Vagina (tissue), 2 donors: ENCODE measurements around the gene SNAPC5. TPM values are rescaled to one million over a fixed set of nuclear protein-coding genes. Genes with fewer than 3 reads are reported as not detected.

Experiments
- DNase-seq, 2 donors: peaks; one replicate each; pipeline ENCODE4 v3.0.0-alpha.2; 2017; ENCODE audit errors: extremely low spot score in 2 of 2
- H3K27ac ChIP-seq: fragments of 200-600 bp; sonication (generic); one replicate; pipeline ENCODE4 v1.5.1; 2019
- H3K27me3 ChIP-seq: fragments of 200-600 bp; sonication (generic); one replicate; pipeline ENCODE4 v1.5.1; 2019
- H3K36me3 ChIP-seq, 2 donors: fragments of 200-600 bp; sonication (generic); one replicate each; pipeline ENCODE4 v1.5.1; 2017 to 2019
- H3K4me1 ChIP-seq: fragments of 200-600 bp; sonication (generic); one replicate; pipeline ENCODE4 v1.5.1; 2019
- H3K4me3 ChIP-seq, 2 donors: fragments of 200-600 bp; sonication (generic); 1 replicate in 1 of 2; 2 replicates in 1 of 2; pipeline ENCODE4 v1.5.1; 2016 to 2019
- H3K9me3 ChIP-seq: fragments of 200-600 bp; sonication (generic); one replicate; pipeline ENCODE4 v1.5.1; 2019
- CTCF ChIP-seq, 3 experiments: fragments of 450-650 bp in 2 of 3; fragments of 200-600 bp in 1 of 3; sonication (generic) in 1 of 3; IDR thresholded peaks; one replicate each; pipeline ENCODE4 v1.5.1; 2017 to 2019; ENCODE audit warnings: antibody characterized with exemption in 3 of 3, mild to moderate bottlenecking in 2 of 3, moderate library complexity in 2 of 3
- POLR2A ChIP-seq, 2 donors: fragments of 450-650 bp; IDR thresholded peaks; one replicate each; pipeline ENCODE4 v1.6.1; 2017; ENCODE audit warnings: antibody characterized with exemption in 2 of 2, mild to moderate bottlenecking in 2 of 2, moderate library complexity in 2 of 2
- POLR2AphosphoS5 ChIP-seq, 2 donors: sonication (generic); formaldehyde crosslinking; IDR thresholded peaks; one replicate each; pipeline ENCODE4 v1.9.0; 2017; ENCODE audit warnings: antibody characterized with exemption in 2 of 2, mild to moderate bottlenecking in 2 of 2, low read depth in 1 of 2; ENCODE audit not compliant: insufficient read depth in 1 of 2
- intact Hi-C: fragments of 100-400 bp; cut with DNase I; formaldehyde crosslinking; loops from one replicate; pipeline ENCODE4 v1.15.1; 2023
- total RNA-seq: library from RNA; depleted of rRNA; stranded (reverse); fragments of >200 nt; gene quantifications from one replicate; pipeline ENCODE4 v1.2.3, GENCODE V29; 2016

Gene SNAPC5
- total RNA-seq, 1 donor from 2014 or later: 27.0 TPM

GRCh38 chr15:66482539-66482938 lies 15.0 kb downstream of the SNAPC5 start:
- peaks cover 0 to 23% of the 10 kb centered on the region in 2 donors for H3K36me3 ChIP-seq
- H3K27ac ChIP-seq: no peak overlapping the region

GRCh38 chr15:66481107-66481856 lies 16.3 kb downstream of the SNAPC5 start:
- intact Hi-C loops: no loop called here
- Histone ChIP-seq H3K27me3 (no peaks in the 10 kb centered on the region), H3K27ac (no peak overlapping the region), H3K4me3 (no peak overlapping the region), H3K9me3 (no peaks in the 10 kb centered on the region), H3K4me1 (no peaks in the 10 kb centered on the region), H3K36me3 (peaks cover 0 to 18% of the 10 kb centered on the region in 2 donors)
- TF ChIP-seq CTCF (IDR thresholded peaks at IDR 0.05) (no peak), POLR2A (IDR thresholded peaks at IDR 0.05) (no peak), POLR2AphosphoS5 (IDR thresholded peaks at IDR 0.05; ENCODE audit: insufficient read depth in 1 of 2, low read depth in 1 of 2) (no peak)
- DNase-seq: no peak

More at GRCh38 chr15:66482539-66482938, 15.0 kb downstream of the SNAPC5 start:
- Histone ChIP-seq H3K4me1 (no peaks in the 10 kb centered on the region), H3K4me3 (no peak overlapping the region), H3K9me3 (no peaks in the 10 kb centered on the region), H3K27me3 (no peaks in the 10 kb centered on the region)
- no peak for DNase-seq
- TF ChIP-seq POLR2AphosphoS5 (IDR thresholded peaks at IDR 0.05; ENCODE audit: insufficient read depth in 1 of 2, low read depth in 1 of 2) (no peak), CTCF (IDR thresholded peaks at IDR 0.05) (no peak), POLR2A (IDR thresholded peaks at IDR 0.05) (no peak)
- intact Hi-C loops: no loop called here

GRCh38 chr15:66480267-66480666 lies 17.3 kb downstream of the SNAPC5 start:
- no peak for DNase-seq

GRCh38 chr15:66477011-66477410 lies 20.6 kb downstream of the SNAPC5 start:
- Histone ChIP-seq H3K36me3 (peaks cover 0 to 5% of the 10 kb centered on the region in 2 donors), H3K9me3 (no peaks in the 10 kb centered on the region), H3K4me3 (no peak overlapping the region), H3K27me3 (no peaks in the 10 kb centered on the region), H3K4me1 (peaks cover 28% of the 10 kb centered on the region), H3K27ac (no peak overlapping the region)
- no peak for TF ChIP-seq POLR2AphosphoS5 (IDR thresholded peaks at IDR 0.05; ENCODE audit: insufficient read depth in 1 of 2, low read depth in 1 of 2)
- no peak for TF ChIP-seq POLR2A (IDR thresholded peaks at IDR 0.05)
- no peak for TF ChIP-seq CTCF (IDR thresholded peaks at IDR 0.05)
- intact Hi-C loops: no loop called here
- DNase-seq: no peak

More at GRCh38 chr15:66480267-66480666, 17.3 kb downstream of the SNAPC5 start:
- Histone ChIP-seq H3K9me3 (no peaks in the 10 kb centered on the region), H3K27ac (no peak overlapping the region), H3K27me3 (no peaks in the 10 kb centered on the region), H3K4me3 (no peak overlapping the region), H3K4me1 (no peaks in the 10 kb centered on the region), H3K36me3 (peaks cover 0 to 15% of the 10 kb centered on the region in 2 donors)
- TF ChIP-seq POLR2A (IDR thresholded peaks at IDR 0.05) (no peak), POLR2AphosphoS5 (IDR thresholded peaks at IDR 0.05; ENCODE audit: insufficient read depth in 1 of 2, low read depth in 1 of 2) (no peak), CTCF (IDR thresholded peaks at IDR 0.05) (no peak)
- intact Hi-C loops: no loop called here

GRCh38 chr15:66476535-66476934 lies 21.0 kb downstream of the SNAPC5 start:
- Histone ChIP-seq H3K4me3 (no peak overlapping the region), H3K27me3 (no peaks in the 10 kb centered on the region)
- intact Hi-C loops: no loop called here

More at GRCh38 chr15:66476535-66476934, 21.0 kb downstream of the SNAPC5 start:
- Histone ChIP-seq H3K36me3 (peaks cover 0 to under 1% of the 10 kb centered on the region in 2 donors), H3K27ac (no peak overlapping the region), H3K9me3 (no peaks in the 10 kb centered on the region), H3K4me1 (peaks cover 31% of the 10 kb centered on the region)
- no peak for TF ChIP-seq CTCF (IDR thresholded peaks at IDR 0.05)
- no peak for TF ChIP-seq POLR2A (IDR thresholded peaks at IDR 0.05)
- no peak for TF ChIP-seq POLR2AphosphoS5 (IDR thresholded peaks at IDR 0.05; ENCODE audit: insufficient read depth in 1 of 2, low read depth in 1 of 2)
- DNase-seq: no peak
